Measurements from ENCODE around the gene ICA1.
A peak's percentile ranks its signal among the peaks of the same experiment; 100 is the strongest.

The ICA1 gene

GRCh38 chr7:8200316-8200715, 61.7 kb downstream of the ICA1 start:
- DNase-seq (ENCODE audit: low spot score), result no peak

- DNase-seq (ENCODE audit: low spot score), result no peak
Measured at GRCh38 chr7:8197994-8198698, 63.8 kb downstream of the ICA1 start.

GRCh38 chr7:8192897-8193296, 69.1 kb downstream of the ICA1 start:
- DNase-seq (ENCODE audit: low spot score), result no peak

GRCh38 chr7:8190119-8190895, 71.7 kb downstream of the ICA1 start:
- DNase-seq (ENCODE audit: low spot score), result peak; percentile 71

- no peak for DNase-seq (ENCODE audit: low spot score)
Measured at GRCh38 chr7:8189625-8190024, 72.3 kb downstream of the ICA1 start.

- DNase-seq (ENCODE audit: low spot score), result no peak
Measured at GRCh38 chr7:8185926-8186683, 75.9 kb downstream of the ICA1 start.

- DNase-seq (ENCODE audit: low spot score), result no peak
Measured at GRCh38 chr7:8184221-8184620, 77.7 kb downstream of the ICA1 start.

GRCh38 chr7:8179486-8179885, 82.5 kb downstream of the ICA1 start:
- DNase-seq (ENCODE audit: low spot score), result no peak

GRCh38 chr7:8178353-8178752, 83.6 kb downstream of the ICA1 start:
- DNase-seq (ENCODE audit: low spot score), result no peak

GRCh38 chr7:8177109-8177933, 84.6 kb downstream of the ICA1 start:
- peak; percentile 48 for DNase-seq (ENCODE audit: low spot score)

- no peak for DNase-seq (ENCODE audit: low spot score)
Measured at GRCh38 chr7:8176370-8177081, 85.4 kb downstream of the ICA1 start.

- no peak for DNase-seq (ENCODE audit: low spot score)
Measured at GRCh38 chr7:8175929-8176369, 86.0 kb downstream of the ICA1 start.

- DNase-seq (ENCODE audit: low spot score), result no peak
Measured at GRCh38 chr7:8172372-8173354, 89.3 kb downstream of the ICA1 start.

GRCh38 chr7:8169171-8169570, 92.8 kb downstream of the ICA1 start:
- no peak for DNase-seq (ENCODE audit: low spot score)

- no peak for DNase-seq (ENCODE audit: low spot score)
Measured at GRCh38 chr7:8168336-8168735, 93.6 kb downstream of the ICA1 start.

GRCh38 chr7:8165150-8165549, 96.8 kb downstream of the ICA1 start:
- no peak for DNase-seq (ENCODE audit: low spot score)

GRCh38 chr7:8162181-8162580, 99.8 kb downstream of the ICA1 start:
- no peak for DNase-seq (ENCODE audit: low spot score)

- no peak for DNase-seq (ENCODE audit: low spot score)
Measured at GRCh38 chr7:8161364-8161828, 100.6 kb downstream of the ICA1 start.

GRCh38 chr7:8160779-8161345, 101.1 kb downstream of the ICA1 start:
- DNase-seq (ENCODE audit: low spot score), result no peak

GRCh38 chr7:8160250-8160649, 101.7 kb downstream of the ICA1 start:
- no peak for DNase-seq (ENCODE audit: low spot score)
